ENCODE measurements around the gene UGT1A10. TPM values are rescaled to one million over a fixed set of nuclear protein-coding genes. Genes with fewer than 3 reads are reported as not detected.
A peak's percentile ranks its signal among the peaks of the same experiment; 100 is the strongest.

UGT1A10 gene
- total and polyA plus RNA-seq, 8 donors: not detected

- Histone ChIP-seq H3K27ac (no peak overlapping the region), H3K4me3 (no peak overlapping the region), H3K27me3 (no peaks in the 10 kb centered on the region), H3K36me3 (no peaks in the 10 kb centered on the region), H3K4me1 (no peaks in the 10 kb centered on the region), H3K9me3 (peaks cover 0 to 11% of the 10 kb centered on the region in 2 donors)
- no peak for TF ChIP-seq CTCF (IDR thresholded peaks at IDR 0.05)
- ATAC-seq (no peak), DNase-seq (peak in 1 of 4 donors; percentile 60)
- intact Hi-C loops (cut with DNase I): no loop called here
Measured at GRCh38 chr2:233754872-233755611, 118.8 kb downstream of the UGT1A10 start.

GRCh38 chr2:233756429-233757081, 120.3 kb downstream of the UGT1A10 start:
- Histone ChIP-seq H3K27ac (no peak overlapping the region), H3K4me3 (no peak overlapping the region), H3K27me3 (no peaks in the 10 kb centered on the region), H3K9me3 (no peaks in the 10 kb centered on the region), H3K4me1 (no peaks in the 10 kb centered on the region), H3K36me3 (no peaks in the 10 kb centered on the region)
- no peak for ATAC-seq
- no peak for TF ChIP-seq CTCF (IDR thresholded peaks at IDR 0.05)
- no peak for DNase-seq
- intact Hi-C loops (cut with DNase I): no loop called here

GRCh38 chr2:233758141-233758540, 121.9 kb downstream of the UGT1A10 start:
- ATAC-seq (no peak), DNase-seq (no peak)
- Histone ChIP-seq H3K36me3 (no peaks in the 10 kb centered on the region), H3K4me3 (no peak overlapping the region), H3K27me3 (no peaks in the 10 kb centered on the region), H3K9me3 (no peaks in the 10 kb centered on the region), H3K27ac (no peak overlapping the region), H3K4me1 (no peaks in the 10 kb centered on the region)
- intact Hi-C loops (cut with DNase I): no loop called here
- TF ChIP-seq CTCF (IDR thresholded peaks at IDR 0.05): no peak

GRCh38 chr2:233758849-233759248, 122.6 kb downstream of the UGT1A10 start:
- TF ChIP-seq CTCF (IDR thresholded peaks at IDR 0.05): no peak
- ATAC-seq (no peak), DNase-seq (no peak)
- no peaks in the 10 kb centered on the region for H3K4me1 ChIP-seq
- no peaks in the 10 kb centered on the region for H3K27me3 ChIP-seq
- H3K4me3 ChIP-seq: no peak overlapping the region
- no peak overlapping the region for H3K27ac ChIP-seq
- H3K9me3 ChIP-seq: no peaks in the 10 kb centered on the region
- intact Hi-C loops (cut with DNase I): no loop called here
- H3K36me3 ChIP-seq: no peaks in the 10 kb centered on the region

- Histone ChIP-seq H3K4me3 (no peak within 1 kb of the TSS), H3K9me3 (no peaks in the 10 kb centered on the region), H3K36me3 (no peaks in the 10 kb centered on the region), H3K27ac (no peak within 1 kb of the TSS), H3K27me3 (no peaks in the 10 kb centered on the region), H3K4me1 (no peaks in the 10 kb centered on the region)
- ATAC-seq (no peak), DNase-seq (no peak)
- intact Hi-C loops (cut with DNase I): no loop called here
- TF ChIP-seq CTCF (IDR thresholded peaks at IDR 0.05): no peak
Measured at GRCh38 chr2:233760043-233760442, 123.8 kb downstream of the UGT1A10 start, which contains the start of gene UGT1A1. UGT1A1 (plus strand) TSS chr2:233760270; CDS start chr2:233760288, 18 bp downstream.

Data from left lung (tissue), 10 donors.